ENCODE data around the gene PTGR2. TPM values are rescaled to one million over a fixed set of nuclear protein-coding genes. Genes with fewer than 3 reads are reported as not detected.
"Not testable (repeated sequence)": the region's sequence is repeated elsewhere in the genome, so short reads cannot be mapped to it uniquely, and the experiment has no call there.

PTGR2 gene
- total RNA-seq, 2 experiments from 2014 or later = 2.1 to 2.2 TPM

- POLR2A ChIA-PET, DNase-seq: not testable (repeated sequence)
Observed at GRCh38 chr14:73838293-73839034, 13.2 kb upstream of the PTGR2 start.

GRCh38 chr14:73842201-73842600 is 9.4 kb upstream of the PTGR2 start:
- no peak overlapping the region for H3K4me3 Mint-ChIP-seq
- POLR2A ChIA-PET = no interaction called here
- no peak for DNase-seq
- H3K9me3 Mint-ChIP-seq = peaks cover 5% of the 10 kb centered on the region
- H3K27me3 Mint-ChIP-seq = peaks cover 4% of the 10 kb centered on the region
- no peak overlapping the region for H3K27ac Mint-ChIP-seq
- H3K4me1 Mint-ChIP-seq = no peaks in the 10 kb centered on the region
- CTCF ChIA-PET = no interaction called here
- no peaks in the 10 kb centered on the region for H3K36me3 Mint-ChIP-seq (ENCODE audit: low read depth)

More at GRCh38 chr14:73838293-73839034, 13.2 kb upstream of the PTGR2 start:
- CTCF ChIA-PET = interaction anchor here (0.6 kb wide), 1 partner anchor 113 kb away, joined by 3 read pairs; no protein-coding TSS in a partner anchor
- H3K4me1 Mint-ChIP-seq; H3K27me3 Mint-ChIP-seq; H3K36me3 Mint-ChIP-seq (ENCODE audit: low read depth); H3K4me3 Mint-ChIP-seq; H3K9me3 Mint-ChIP-seq; H3K27ac Mint-ChIP-seq: not testable (repeated sequence)

GRCh38 chr14:73842851-73843250 is 8.8 kb upstream of the PTGR2 start:
- POLR2A ChIA-PET = no interaction called here
- no peaks in the 10 kb centered on the region for H3K4me1 Mint-ChIP-seq
- no peaks in the 10 kb centered on the region for H3K36me3 Mint-ChIP-seq (ENCODE audit: low read depth)
- no peak overlapping the region for H3K27ac Mint-ChIP-seq
- H3K27me3 Mint-ChIP-seq = peaks cover 4% of the 10 kb centered on the region
- peaks cover 5% of the 10 kb centered on the region for H3K9me3 Mint-ChIP-seq
- DNase-seq = no peak
- CTCF ChIA-PET = no interaction called here
- H3K4me3 Mint-ChIP-seq = no peak overlapping the region

GRCh38 chr14:73843296-73843695 is 8.3 kb upstream of the PTGR2 start:
- no peaks in the 10 kb centered on the region for H3K4me1 Mint-ChIP-seq
- peaks cover 4% of the 10 kb centered on the region for H3K27me3 Mint-ChIP-seq
- no peak overlapping the region for H3K4me3 Mint-ChIP-seq
- no peak for DNase-seq
- H3K27ac Mint-ChIP-seq = no peak overlapping the region
- H3K9me3 Mint-ChIP-seq = peaks cover 5% of the 10 kb centered on the region
- CTCF ChIA-PET = interaction anchor here (1.4 kb wide), 1 partner anchor 114 kb away, joined by 4 read pairs; no protein-coding TSS in a partner anchor
- POLR2A ChIA-PET = no interaction called here
- H3K36me3 Mint-ChIP-seq (ENCODE audit: low read depth) = no peaks in the 10 kb centered on the region

- Mint-ChIP-seq H3K4me3 (no peak overlapping the region), H3K9me3 (peaks cover 5% of the 10 kb centered on the region), H3K4me1 (peaks cover 12% of the 10 kb centered on the region), H3K27me3 (peaks cover 4% of the 10 kb centered on the region), H3K36me3 (ENCODE audit: low read depth) (no peaks in the 10 kb centered on the region), H3K27ac (no peak overlapping the region)
- DNase-seq = no peak
- CTCF ChIA-PET = interaction anchor here (1.3 to 2.8 kb wide), 2 partner anchors 14 to 118 kb away, joined by 5 to 6 read pairs; no protein-coding TSS in a partner anchor
- POLR2A ChIA-PET = no interaction called here
Observed at GRCh38 chr14:73846947-73847346, 4.7 kb upstream of the PTGR2 start.

- Mint-ChIP-seq H3K9me3 (no peaks in the 10 kb centered on the region), H3K4me3 (peak overlapping the region; percentile 86), H3K36me3 (ENCODE audit: low read depth) (no peaks in the 10 kb centered on the region), H3K4me1 (peaks cover 23% of the 10 kb centered on the region), H3K27me3 (no peaks in the 10 kb centered on the region), H3K27ac (peak overlapping the region; percentile 97)
- ChIA-PET CTCF (interaction anchor here (1.0 to 2.4 kb wide), 5 partner anchors 12 to 122 kb away, joined by 3 to 6 read pairs (median 5); no protein-coding TSS in a partner anchor), POLR2A (no interaction called here)
- no peak for DNase-seq
Observed at GRCh38 chr14:73851000-73851399, 631 bp upstream of the PTGR2 start.

- DNase-seq = no peak
- no peaks in the 10 kb centered on the region for H3K4me1 Mint-ChIP-seq
- H3K4me3 Mint-ChIP-seq = no peak overlapping the region
- ChIA-PET CTCF (no interaction called here), POLR2A (no interaction called here)
- H3K27ac Mint-ChIP-seq = no peak overlapping the region
- no peaks in the 10 kb centered on the region for H3K36me3 Mint-ChIP-seq (ENCODE audit: low read depth)
- no peaks in the 10 kb centered on the region for H3K27me3 Mint-ChIP-seq
- no peaks in the 10 kb centered on the region for H3K9me3 Mint-ChIP-seq
Observed at GRCh38 chr14:73859145-73859544, 7.5 kb downstream of the PTGR2 start.

GRCh38 chr14:73861073-73861472 is 9.4 kb downstream of the PTGR2 start:
- no peak for DNase-seq
- POLR2A ChIA-PET = no interaction called here
- Mint-ChIP-seq H3K27ac (no peak overlapping the region), H3K4me1 (no peaks in the 10 kb centered on the region), H3K4me3 (no peak overlapping the region), H3K9me3 (no peaks in the 10 kb centered on the region), H3K36me3 (ENCODE audit: low read depth) (no peaks in the 10 kb centered on the region), H3K27me3 (no peaks in the 10 kb centered on the region)
- CTCF ChIA-PET = interaction anchor here (1.4 kb wide), 1 partner anchor 9 kb away, joined by 3 read pairs; the partner anchor contains the start of gene PTGR2

GRCh38 chr14:73862480-73862879 is 10.8 kb downstream of the PTGR2 start:
- Mint-ChIP-seq H3K27me3 (no peaks in the 10 kb centered on the region), H3K27ac (no peak overlapping the region), H3K36me3 (ENCODE audit: low read depth) (no peaks in the 10 kb centered on the region), H3K4me3 (no peak overlapping the region), H3K9me3 (no peaks in the 10 kb centered on the region), H3K4me1 (no peaks in the 10 kb centered on the region)
- ChIA-PET POLR2A (no interaction called here), CTCF (interaction anchor here (1.6 kb wide), 1 partner anchor 11 kb away, joined by 5 read pairs; the partner anchor contains the start of gene PTGR2)
- DNase-seq = no peak

- POLR2A ChIA-PET = no interaction called here
- CTCF ChIA-PET = interaction anchor here (0.9 to 1.6 kb wide), 2 partner anchors 12 to 136 kb away, joined by 3 to 5 read pairs; partner anchors contain the start of gene PTGR2
- no peak overlapping the region for H3K27ac Mint-ChIP-seq
- no peaks in the 10 kb centered on the region for H3K36me3 Mint-ChIP-seq (ENCODE audit: low read depth)
- H3K27me3 Mint-ChIP-seq = no peaks in the 10 kb centered on the region
- H3K4me1 Mint-ChIP-seq = no peaks in the 10 kb centered on the region
- no peak overlapping the region for H3K4me3 Mint-ChIP-seq
- no peak for DNase-seq
- no peaks in the 10 kb centered on the region for H3K9me3 Mint-ChIP-seq
Observed at GRCh38 chr14:73863209-73863608, 11.6 kb downstream of the PTGR2 start.

- Mint-ChIP-seq H3K27me3 (no peaks in the 10 kb centered on the region), H3K36me3 (ENCODE audit: low read depth) (no peaks in the 10 kb centered on the region), H3K9me3 (no peaks in the 10 kb centered on the region), H3K4me3 (no peak overlapping the region), H3K27ac (no peak overlapping the region), H3K4me1 (no peaks in the 10 kb centered on the region)
- DNase-seq = no peak
- ChIA-PET CTCF (interaction anchor here (0.8 kb wide), 1 partner anchor 59 kb away, joined by 3 read pairs; no protein-coding TSS in a partner anchor), POLR2A (no interaction called here)
Observed at GRCh38 chr14:73865534-73866113, 14.0 kb downstream of the PTGR2 start.

GRCh38 chr14:73869754-73870153 is 18.1 kb downstream of the PTGR2 start:
- H3K36me3 Mint-ChIP-seq (ENCODE audit: low read depth); H3K27ac Mint-ChIP-seq; POLR2A ChIA-PET; H3K9me3 Mint-ChIP-seq; H3K4me3 Mint-ChIP-seq; H3K4me1 Mint-ChIP-seq; H3K27me3 Mint-ChIP-seq; DNase-seq: not testable (repeated sequence)
- CTCF ChIA-PET = interaction anchor here (0.6 kb wide), 3 partner anchors 127 to 700 kb away, joined by 3 to 4 read pairs (median 4); no protein-coding TSS in a partner anchor

- H3K27ac Mint-ChIP-seq = no peak overlapping the region
- no peaks in the 10 kb centered on the region for H3K36me3 Mint-ChIP-seq (ENCODE audit: low read depth)
- DNase-seq = no peak
- no peaks in the 10 kb centered on the region for H3K9me3 Mint-ChIP-seq
- H3K27me3 Mint-ChIP-seq = no peaks in the 10 kb centered on the region
- H3K4me3 Mint-ChIP-seq = no peak overlapping the region
- no peaks in the 10 kb centered on the region for H3K4me1 Mint-ChIP-seq
- CTCF ChIA-PET = interaction anchor here (0.6 kb wide), 1 partner anchor 312 kb away, joined by 4 read pairs; no protein-coding TSS in a partner anchor
- POLR2A ChIA-PET = no interaction called here
Observed at GRCh38 chr14:73870525-73871235, 19.0 kb downstream of the PTGR2 start.
